Endothelial cell (in vitro differentiated cells): ENCODE measurements around the gene TBC1D22B. TPM values are rescaled to one million over a fixed set of nuclear protein-coding genes. Genes with fewer than 3 reads are reported as not detected.

Experiments used
- DNase-seq: peaks from one replicate; pipeline ENCODE4 v3.0.0; 2021; ENCODE audit warnings: low spot score
- H3K27ac Mint-ChIP-seq: one replicate; pipeline ENCODE4 v1.8.0; 2021; ENCODE audit warnings: mixed read lengths, inconsistent platforms; ENCODE audit not compliant: unreplicated experiment
- H3K27me3 Mint-ChIP-seq: one replicate; pipeline ENCODE4 v1.8.0; 2021; ENCODE audit warnings: mild to moderate bottlenecking, moderate library complexity, mixed read lengths, inconsistent platforms; ENCODE audit not compliant: unreplicated experiment
- H3K36me3 Mint-ChIP-seq: one replicate; pipeline ENCODE4 v1.8.0; 2021; ENCODE audit warnings: mild to moderate bottlenecking, low read depth, mixed read lengths, inconsistent platforms; ENCODE audit not compliant: unreplicated experiment
- H3K4me1 Mint-ChIP-seq: one replicate; pipeline ENCODE4 v1.8.0; 2021; ENCODE audit warnings: mild to moderate bottlenecking, mixed read lengths, inconsistent platforms; ENCODE audit not compliant: unreplicated experiment
- H3K4me3 Mint-ChIP-seq: one replicate; pipeline ENCODE4 v1.8.0; 2021; ENCODE audit warnings: mild to moderate bottlenecking, mixed read lengths, inconsistent platforms; ENCODE audit not compliant: unreplicated experiment
- H3K9me3 Mint-ChIP-seq: one replicate; pipeline ENCODE4 v1.8.0; 2021; ENCODE audit warnings: mixed read lengths, inconsistent platforms; ENCODE audit not compliant: unreplicated experiment
- CTCF ChIP-seq: fragments of 200-600 bp; sonication (generic); IDR thresholded peaks from one replicate; pipeline ENCODE4 v1.5.0; 2021; ENCODE audit warnings: antibody characterized with exemption; ENCODE audit not compliant: unreplicated experiment
- total RNA-seq: library from RNA; stranded (reverse); fragmentation: NEBNext Ultra II Directional; extraction: Animal tissue kit (Norgen Biotek cat#: 25700); gene quantifications from one replicate; pipeline ENCODE4 v1.2.1, GENCODE V29; 2021; ENCODE audit not compliant: unreplicated experiment

The TBC1D22B gene
- total RNA-seq, 1 donor from 2014 or later, result 11.8 TPM

GRCh38 chr6:37309046-37309445 lies 51.5 kb downstream of the TBC1D22B start:
- Mint-ChIP-seq H3K4me3 (no peak overlapping the region), H3K4me1 (peaks cover 7% of the 10 kb centered on the region), H3K9me3 (no peaks in the 10 kb centered on the region), H3K36me3 (peaks cover 11% of the 10 kb centered on the region), H3K27ac (no peak overlapping the region), H3K27me3 (no peaks in the 10 kb centered on the region)
- DNase-seq, result no peak
- TF ChIP-seq CTCF, result no peak

- DNase-seq, result no peak
- H3K4me1 Mint-ChIP-seq, result peaks cover 14% of the 10 kb centered on the region
- H3K36me3 Mint-ChIP-seq, result peaks cover 18% of the 10 kb centered on the region
- H3K9me3 Mint-ChIP-seq, result no peaks in the 10 kb centered on the region
- TF ChIP-seq CTCF, result no peak
- no peak overlapping the region for H3K4me3 Mint-ChIP-seq
- no peaks in the 10 kb centered on the region for H3K27me3 Mint-ChIP-seq
- no peak overlapping the region for H3K27ac Mint-ChIP-seq
These were observed 52.1 kb downstream of the TBC1D22B start for GRCh38 chr6:37309692-37310091.

GRCh38 chr6:37310966-37311365 lies 53.4 kb downstream of the TBC1D22B start:
- Mint-ChIP-seq H3K9me3 (no peaks in the 10 kb centered on the region), H3K27ac (no peak overlapping the region), H3K4me3 (no peak overlapping the region), H3K27me3 (no peaks in the 10 kb centered on the region), H3K36me3 (peaks cover 18% of the 10 kb centered on the region), H3K4me1 (peaks cover 17% of the 10 kb centered on the region)
- no peak for TF ChIP-seq CTCF
- DNase-seq, result no peak

DNA sequence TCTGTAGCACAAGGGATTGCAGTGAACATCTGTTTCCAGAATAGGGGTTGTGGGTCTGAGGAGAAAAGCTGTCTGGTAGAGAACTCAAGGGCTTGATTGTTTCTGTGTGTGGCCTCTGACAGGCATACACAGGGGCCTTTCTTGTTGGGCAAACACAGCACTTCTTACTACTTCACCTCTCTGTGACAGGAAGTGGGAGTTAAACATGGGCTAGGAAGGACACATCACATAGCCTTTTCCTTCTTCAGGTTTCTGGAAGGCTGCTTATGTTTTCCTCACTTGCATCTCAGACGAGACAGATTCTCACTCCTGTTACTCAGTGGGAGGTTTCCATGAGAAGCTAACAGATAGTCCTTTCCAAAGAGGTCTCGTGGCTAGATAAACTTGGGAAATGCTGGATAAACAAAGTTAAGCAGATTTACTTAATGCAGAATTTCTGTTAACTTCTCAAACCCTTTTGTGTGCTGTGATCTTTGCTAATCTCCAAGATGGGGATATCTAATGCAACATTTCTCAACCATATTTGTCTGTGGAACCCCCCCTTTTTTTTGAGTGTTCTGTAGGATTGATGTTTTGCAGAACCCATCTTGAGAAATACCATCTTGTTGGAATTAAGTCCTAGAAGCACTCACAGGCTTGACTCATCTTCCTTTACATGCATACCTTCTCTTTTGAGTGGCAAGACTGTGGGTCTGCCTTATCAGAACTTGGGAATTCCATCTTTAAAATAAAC lies 54.3 kb downstream of the TBC1D22B start:
- no peak overlapping the region for H3K27ac Mint-ChIP-seq
- H3K4me1 Mint-ChIP-seq, result peaks cover 17% of the 10 kb centered on the region
- no peaks in the 10 kb centered on the region for H3K9me3 Mint-ChIP-seq
- H3K4me3 Mint-ChIP-seq, result no peak overlapping the region
- peaks cover 18% of the 10 kb centered on the region for H3K36me3 Mint-ChIP-seq
- DNase-seq, result no peak
- TF ChIP-seq CTCF, result no peak
- H3K27me3 Mint-ChIP-seq, result no peaks in the 10 kb centered on the region

GRCh38 chr6:37313723-37314486 lies 56.3 kb downstream of the TBC1D22B start:
- Mint-ChIP-seq H3K9me3 (no peaks in the 10 kb centered on the region), H3K4me1 (peaks cover 17% of the 10 kb centered on the region), H3K27ac (peak overlapping the region; percentile 90), H3K4me3 (no peak overlapping the region), H3K27me3 (no peaks in the 10 kb centered on the region), H3K36me3 (peaks cover 18% of the 10 kb centered on the region)
- DNase-seq, result no peak
- TF ChIP-seq CTCF, result no peak
